GM18909 (cell line): ENCODE measurements around the gene CHD6.
"Not testable (repeated sequence)": the region's sequence is repeated elsewhere in the genome, so short reads cannot be mapped to it uniquely, and the experiment has no call there.

Experiments used
- ATAC-seq: cut with Tn5 transposase; IDR thresholded peaks from one replicate; pipeline ENCODE4 v1.9.1; 2021; ENCODE audit warnings: mild to moderate bottlenecking; ENCODE audit not compliant: unreplicated experiment, poor library complexity

The CHD6 gene

GRCh38 chr20:41546535-41546934 is 71.6 kb downstream of the CHD6 start:
- ATAC-seq = no peak

GRCh38 chr20:41544472-41544871 is 73.7 kb downstream of the CHD6 start:
- ATAC-seq = no peak

GRCh38 chr20:41540918-41541317 is 77.3 kb downstream of the CHD6 start:
- no peak for ATAC-seq

GRCh38 chr20:41540459-41540858 is 77.7 kb downstream of the CHD6 start:
- no peak for ATAC-seq

- ATAC-seq = no peak
Measured at GRCh38 chr20:41538810-41539596, 79.2 kb downstream of the CHD6 start.

- ATAC-seq = no peak
Measured at GRCh38 chr20:41537865-41538264, 80.3 kb downstream of the CHD6 start.

- not testable (repeated sequence) for ATAC-seq
Measured at GRCh38 chr20:41535551-41535950, 82.6 kb downstream of the CHD6 start.

GRCh38 chr20:41534842-41535241 is 83.3 kb downstream of the CHD6 start:
- no peak for ATAC-seq

- ATAC-seq = no peak
Measured at GRCh38 chr20:41534170-41534569, 84.0 kb downstream of the CHD6 start.

- no peak for ATAC-seq
Measured at GRCh38 chr20:41533537-41534136, 84.5 kb downstream of the CHD6 start.

- ATAC-seq = no peak
Measured at GRCh38 chr20:41532935-41533334, 85.2 kb downstream of the CHD6 start.

- ATAC-seq = no peak
Measured at GRCh38 chr20:41531518-41532275, 86.5 kb downstream of the CHD6 start.

GRCh38 chr20:41530923-41531322 is 87.3 kb downstream of the CHD6 start:
- no peak for ATAC-seq

GRCh38 chr20:41526327-41526726 is 91.8 kb downstream of the CHD6 start:
- no peak for ATAC-seq

- ATAC-seq = no peak
Measured at GRCh38 chr20:41524980-41525613, 93.1 kb downstream of the CHD6 start.

GRCh38 chr20:41523857-41524256 is 94.3 kb downstream of the CHD6 start:
- ATAC-seq = no peak

GRCh38 chr20:41513829-41514228 is 104.3 kb downstream of the CHD6 start:
- no peak for ATAC-seq

GRCh38 chr20:41512624-41513023 is 105.6 kb downstream of the CHD6 start:
- no peak for ATAC-seq

- no peak for ATAC-seq
Measured at GRCh38 chr20:41510847-41511450, 107.2 kb downstream of the CHD6 start.

- no peak for ATAC-seq
Measured at GRCh38 chr20:41510224-41510623, 108.0 kb downstream of the CHD6 start.
